Nephron (organoid): ENCODE measurements around the gene APOA5.

ENCODE experiments used
- H3K27ac Mint-ChIP-seq, 3 experiments: 2 replicates each; pipeline ENCODE4 v1.8.0; 2020; ENCODE audit warnings: mixed read lengths in 3 of 3, mild to moderate bottlenecking in 2 of 3, moderate library complexity in 1 of 3
- H3K27me3 Mint-ChIP-seq: 2 replicates; pipeline ENCODE4 v1.8.0; 2021; ENCODE audit warnings: low read depth, mild to moderate bottlenecking, moderate library complexity, mixed read lengths
- H3K36me3 Mint-ChIP-seq: 2 replicates; pipeline ENCODE4 v1.8.0; 2020; ENCODE audit warnings: low read depth, mixed read lengths
- H3K4me1 Mint-ChIP-seq: 2 replicates; pipeline ENCODE4 v1.8.0; 2020; ENCODE audit warnings: mixed read lengths
- H3K4me3 Mint-ChIP-seq, 3 experiments: 2 replicates each; pipeline ENCODE4 v1.8.0; 2020; ENCODE audit warnings: mild to moderate bottlenecking in 3 of 3, mixed read lengths in 3 of 3, moderate library complexity in 2 of 3
- H3K9me3 Mint-ChIP-seq: 2 replicates; pipeline ENCODE4 v1.8.0; 2020; ENCODE audit warnings: mixed read lengths
- TF ChIP-seq, protein P1 (sequence below), 3 experiments: fragments of 200-600 bp; sonication (generic); IDR thresholded peaks; one replicate each; pipeline ENCODE4 v1.5.0; 2021; ENCODE audit warnings: antibody characterized with exemption in 3 of 3; ENCODE audit not compliant: unreplicated experiment in 3 of 3

The APOA5 gene

DNA sequence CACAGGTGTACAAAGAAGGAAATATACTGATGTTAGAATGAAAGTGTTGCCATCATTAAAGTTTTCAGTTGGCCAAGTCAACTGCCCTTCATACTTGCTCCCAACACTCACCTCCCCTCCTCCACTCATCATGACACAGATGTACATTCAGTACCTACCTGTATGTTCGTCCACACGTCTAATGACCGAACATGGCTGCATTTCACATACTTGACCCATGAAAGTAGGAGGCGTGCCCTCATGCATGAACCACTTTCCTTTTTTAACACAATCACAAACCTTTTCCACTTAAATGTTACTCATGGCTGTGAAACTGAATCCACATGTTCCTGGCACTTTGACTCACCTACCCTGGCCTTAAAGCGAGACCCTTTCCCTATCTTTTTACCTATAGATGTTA, 15.7 kb downstream of the APOA5 start:
- Mint-ChIP-seq H3K4me1 (peaks cover 22% of the 10 kb centered on the region), H3K27me3 (no peaks in the 10 kb centered on the region), H3K4me3 (peak overlapping the region; percentile 7 to 58 (median 9)), H3K9me3 (no peaks in the 10 kb centered on the region), H3K27ac (peak overlapping the region in 1 of 3 experiments; percentile 10), H3K36me3 (peaks cover 39% of the 10 kb centered on the region)
- TF ChIP-seq, protein P1, sequence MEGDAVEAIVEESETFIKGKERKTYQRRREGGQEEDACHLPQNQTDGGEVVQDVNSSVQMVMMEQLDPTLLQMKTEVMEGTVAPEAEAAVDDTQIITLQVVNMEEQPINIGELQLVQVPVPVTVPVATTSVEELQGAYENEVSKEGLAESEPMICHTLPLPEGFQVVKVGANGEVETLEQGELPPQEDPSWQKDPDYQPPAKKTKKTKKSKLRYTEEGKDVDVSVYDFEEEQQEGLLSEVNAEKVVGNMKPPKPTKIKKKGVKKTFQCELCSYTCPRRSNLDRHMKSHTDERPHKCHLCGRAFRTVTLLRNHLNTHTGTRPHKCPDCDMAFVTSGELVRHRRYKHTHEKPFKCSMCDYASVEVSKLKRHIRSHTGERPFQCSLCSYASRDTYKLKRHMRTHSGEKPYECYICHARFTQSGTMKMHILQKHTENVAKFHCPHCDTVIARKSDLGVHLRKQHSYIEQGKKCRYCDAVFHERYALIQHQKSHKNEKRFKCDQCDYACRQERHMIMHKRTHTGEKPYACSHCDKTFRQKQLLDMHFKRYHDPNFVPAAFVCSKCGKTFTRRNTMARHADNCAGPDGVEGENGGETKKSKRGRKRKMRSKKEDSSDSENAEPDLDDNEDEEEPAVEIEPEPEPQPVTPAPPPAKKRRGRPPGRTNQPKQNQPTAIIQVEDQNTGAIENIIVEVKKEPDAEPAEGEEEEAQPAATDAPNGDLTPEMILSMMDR (IDR thresholded peaks at IDR 0.05; ENCODE audit: unreplicated experiment in 3 of 3): no peak

DNA sequence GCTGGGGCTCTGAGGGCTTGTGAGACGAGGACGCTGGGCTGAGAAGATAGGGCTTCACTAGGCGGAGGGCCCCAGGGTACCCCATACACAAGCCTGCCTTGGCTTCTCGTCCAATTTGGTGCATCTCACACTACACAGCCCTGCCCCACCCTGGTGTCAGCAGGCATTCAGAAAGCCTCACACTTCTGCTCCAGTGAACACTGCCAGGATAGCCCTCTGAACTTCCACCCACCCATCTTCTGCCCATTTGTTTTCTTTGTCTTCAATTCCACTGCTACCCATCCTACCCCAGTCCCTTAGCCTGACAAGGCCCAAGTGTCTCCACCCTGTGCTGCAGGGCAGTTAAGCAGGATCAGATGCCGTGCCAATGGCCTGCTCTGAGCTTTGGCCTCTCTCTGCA, 17.0 kb downstream of the APOA5 start:
- H3K4me3 Mint-ChIP-seq: peak overlapping the region; percentile 68 to 78 (median 77)
- H3K4me1 Mint-ChIP-seq: peaks cover 24% of the 10 kb centered on the region
- peaks cover 38% of the 10 kb centered on the region for H3K36me3 Mint-ChIP-seq
- H3K9me3 Mint-ChIP-seq: no peaks in the 10 kb centered on the region
- H3K27me3 Mint-ChIP-seq: no peaks in the 10 kb centered on the region
- TF ChIP-seq, protein P1 (IDR thresholded peaks at IDR 0.05; ENCODE audit: unreplicated experiment in 3 of 3): no peak
- H3K27ac Mint-ChIP-seq: peak overlapping the region in 2 of 3 experiments; percentile 34 to 64

DNA sequence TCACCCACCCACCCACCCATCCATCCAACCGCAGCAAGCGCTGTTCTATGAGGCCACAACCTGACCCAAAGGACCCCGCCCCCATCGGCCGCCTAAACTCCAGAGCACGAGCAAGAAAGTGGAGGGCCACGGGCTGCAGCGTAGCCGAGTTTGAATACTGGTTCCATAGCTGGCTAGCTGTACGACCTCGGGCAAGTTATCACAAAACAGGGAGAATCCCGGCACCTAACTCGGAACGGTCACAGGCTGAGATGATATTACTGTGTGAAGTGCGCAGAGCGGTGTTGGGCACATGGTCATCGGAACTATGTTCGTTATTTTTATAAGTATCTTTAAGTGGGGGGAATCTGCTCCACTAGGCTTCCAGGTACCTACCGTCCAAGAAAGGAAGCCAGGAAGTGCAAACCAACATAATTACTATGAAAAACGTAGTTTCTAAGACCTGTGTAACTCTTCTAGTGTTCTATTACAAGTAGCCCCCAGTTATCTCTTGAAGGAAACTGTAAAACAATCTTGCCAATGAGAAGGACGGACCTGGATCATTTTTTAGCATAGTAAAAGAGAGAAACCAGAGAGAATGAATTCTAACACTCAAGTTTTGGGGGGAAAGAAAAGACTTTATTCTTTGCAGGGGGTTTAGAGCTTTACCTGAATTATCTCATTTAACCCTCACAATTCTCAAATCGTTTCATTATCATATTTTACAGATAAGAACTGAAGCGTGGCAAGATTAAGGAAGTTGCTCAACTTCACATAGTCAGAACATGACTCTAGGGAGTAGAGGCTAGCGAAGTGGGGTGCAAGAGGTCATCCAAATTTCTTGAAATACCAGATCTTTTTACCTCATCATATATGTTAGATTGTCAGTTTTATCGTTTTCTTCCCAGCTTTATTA, 18.2 kb downstream of the APOA5 start:
- H3K4me3 Mint-ChIP-seq: peak overlapping the region; percentile 88 to 93 (median 89)
- no peaks in the 10 kb centered on the region for H3K27me3 Mint-ChIP-seq
- no peaks in the 10 kb centered on the region for H3K9me3 Mint-ChIP-seq
- peak overlapping the region; percentile 90 to 98 (median 97) for H3K27ac Mint-ChIP-seq
- H3K4me1 Mint-ChIP-seq: peaks cover 24% of the 10 kb centered on the region
- peaks cover 31% of the 10 kb centered on the region for H3K36me3 Mint-ChIP-seq
- TF ChIP-seq, protein P1 (IDR thresholded peaks at IDR 0.05; ENCODE audit: unreplicated experiment in 3 of 3): no peak

DNA sequence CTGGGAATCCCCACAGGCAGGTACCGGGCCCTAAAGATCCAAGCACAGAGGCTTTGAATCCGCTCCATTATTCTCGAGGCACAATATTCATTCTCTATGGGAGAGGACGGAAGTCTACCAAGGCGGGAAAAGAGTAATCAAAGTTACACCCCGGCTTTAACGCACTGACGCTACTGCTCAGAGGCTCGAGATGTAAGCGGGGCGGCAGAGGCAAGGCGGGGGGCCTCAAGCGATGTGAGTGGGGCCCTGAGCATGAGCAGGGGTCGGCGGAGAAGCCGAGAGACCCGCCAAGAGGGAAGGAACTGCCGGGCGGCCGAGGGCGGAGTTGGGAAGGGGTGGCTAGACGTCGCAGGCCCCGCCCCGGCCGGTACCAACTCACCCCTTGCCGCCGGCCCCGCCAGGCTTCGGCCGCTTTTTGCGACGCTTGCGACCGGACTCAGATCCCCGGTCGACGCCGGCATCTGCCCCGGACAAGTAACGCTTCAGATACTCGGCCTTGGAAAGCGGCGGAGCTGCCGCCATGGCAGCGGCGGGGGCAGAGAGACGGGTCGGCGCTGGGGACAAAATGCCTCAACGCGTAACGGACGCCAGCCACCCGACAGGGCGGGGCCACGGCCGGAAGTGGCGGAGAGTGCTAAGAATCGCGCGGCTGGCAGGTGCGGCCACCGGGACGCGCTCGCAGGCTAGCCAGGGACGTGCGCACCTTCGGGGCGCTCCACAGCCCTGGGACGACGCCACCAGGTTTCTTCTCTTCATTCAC, 19.1 kb downstream of the APOA5 start, which contains the start of gene BUD13:
TSS of gene BUD13 (minus strand) at position 545 of the 760 bp plus-strand sequence. CDS start at position 522, 23 bp downstream.
- Mint-ChIP-seq H3K27me3 (no peaks in the 10 kb centered on the region), H3K36me3 (peaks cover 25% of the 10 kb centered on the region), H3K27ac (peak within 1 kb of the TSS; percentile 90 to 98 (median 97)), H3K4me3 (peak within 1 kb of the TSS; percentile 88 to 93 (median 89)), H3K4me1 (peaks cover 24% of the 10 kb centered on the region), H3K9me3 (no peaks in the 10 kb centered on the region)
- TF ChIP-seq, protein P1 (IDR thresholded peaks at IDR 0.05; ENCODE audit: unreplicated experiment in 3 of 3): no peak

DNA sequence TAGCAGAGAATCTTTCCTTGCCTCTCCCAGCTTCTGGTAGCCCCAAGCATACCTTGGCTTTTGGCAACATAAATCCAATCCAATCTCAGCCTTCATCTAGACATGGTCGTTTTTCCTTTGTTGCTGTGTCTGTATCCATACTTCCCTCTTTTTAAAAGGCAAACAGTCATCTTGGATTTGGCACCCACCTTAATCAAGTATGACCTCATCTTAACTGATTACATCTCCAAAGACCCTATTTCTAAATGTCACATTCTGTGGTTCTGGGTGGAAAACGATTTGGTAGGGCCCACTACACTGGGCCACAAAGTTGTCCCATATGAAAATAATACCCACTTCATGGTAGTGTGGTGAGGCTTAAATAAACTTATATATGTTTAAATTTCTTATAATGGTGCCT, 19.7 kb downstream of the APOA5 start:
- H3K4me3 Mint-ChIP-seq: peak overlapping the region; percentile 88 to 93 (median 89)
- H3K36me3 Mint-ChIP-seq: peaks cover 22% of the 10 kb centered on the region
- TF ChIP-seq, protein P1 (IDR thresholded peaks at IDR 0.05; ENCODE audit: unreplicated experiment in 3 of 3): no peak
- H3K9me3 Mint-ChIP-seq: no peaks in the 10 kb centered on the region
- peak overlapping the region; percentile 90 to 98 (median 97) for H3K27ac Mint-ChIP-seq
- H3K4me1 Mint-ChIP-seq: peaks cover 24% of the 10 kb centered on the region
- H3K27me3 Mint-ChIP-seq: no peaks in the 10 kb centered on the region
